H9 (cell line): ENCODE results near the gene ZNF628. TPM values are rescaled to one million over a fixed set of nuclear protein-coding genes. Genes with fewer than 3 reads are reported as not detected.
A peak's percentile ranks its signal among the peaks of the same experiment; 100 is the strongest.

Experiments
- DNase-seq: peaks from one replicate; pipeline ENCODE4 v3.0.0-alpha.2; 2017
- H2AFZ ChIP-seq: one replicate; pipeline ENCODE4 v1.6.1; 2013; ENCODE audit warnings: mild to moderate bottlenecking, low read length, control low read depth, moderate library complexity
- H2AK5ac ChIP-seq: 2 replicates; pipeline ENCODE4 v1.6.1; 2013; ENCODE audit warnings: low read length, control low read depth, mixed read lengths; ENCODE audit not compliant: insufficient read length
- H2BK120ac ChIP-seq: one replicate; pipeline ENCODE4 v1.6.1; 2013; ENCODE audit warnings: low read depth, mild to moderate bottlenecking, low read length, control low read depth, inconsistent platforms; ENCODE audit not compliant: poor library complexity, severe bottlenecking
- H2BK12ac ChIP-seq: 2 replicates; pipeline ENCODE4 v1.6.1; 2013; ENCODE audit warnings: low read length, control low read depth, mixed read lengths, low read depth; ENCODE audit not compliant: insufficient read length
- H2BK15ac ChIP-seq: 2 replicates; pipeline ENCODE4 v1.6.1; 2013; ENCODE audit warnings: low read depth, low read length, control low read depth
- H2BK20ac ChIP-seq: one replicate; pipeline ENCODE4 v1.6.1; 2013; ENCODE audit warnings: low read depth, mild to moderate bottlenecking, low read length, control low read depth, inconsistent platforms; ENCODE audit not compliant: poor library complexity, severe bottlenecking
- H2BK5ac ChIP-seq: 2 replicates; pipeline ENCODE4 v1.6.1; 2013; ENCODE audit warnings: low read length, control low read depth, mixed read lengths; ENCODE audit not compliant: insufficient read length
- H3K14ac ChIP-seq: 2 replicates; pipeline ENCODE4 v1.6.1; 2013; ENCODE audit warnings: low read length, control low read depth; ENCODE audit not compliant: insufficient read depth
- H3K18ac ChIP-seq: 2 replicates; pipeline ENCODE4 v1.6.1; 2013; ENCODE audit warnings: low read depth, mild to moderate bottlenecking, mixed read lengths, low read length, control low read depth; ENCODE audit not compliant: insufficient read length
- H3K23ac ChIP-seq: 2 replicates; pipeline ENCODE4 v1.6.1; 2013; ENCODE audit warnings: low read length, control low read depth, mixed read lengths, low read depth; ENCODE audit not compliant: insufficient read length
- H3K23me2 ChIP-seq: 2 replicates; pipeline ENCODE4 v1.6.1; 2013; ENCODE audit warnings: low read depth, mild to moderate bottlenecking, mixed read lengths, low read length, control low read depth; ENCODE audit not compliant: insufficient read length, poor library complexity, severe bottlenecking
- H3K27ac ChIP-seq: 2 replicates; pipeline ENCODE4 v1.5.1; 2013; ENCODE audit warnings: low read length, control low read depth, mixed read lengths, low read depth; ENCODE audit not compliant: insufficient read length
- H3K27me3 ChIP-seq: 2 replicates; pipeline ENCODE4 v1.6.1; 2013; ENCODE audit warnings: low read length, control low read depth, inconsistent platforms; ENCODE audit not compliant: insufficient read depth
- H3K4ac ChIP-seq: 2 replicates; pipeline ENCODE4 v1.6.1; 2013; ENCODE audit warnings: low read depth, mild to moderate bottlenecking, control low read depth, inconsistent platforms, low read length, moderate library complexity
- H3K4me1 ChIP-seq: 2 replicates; pipeline ENCODE4 v1.6.1; 2013; ENCODE audit warnings: low read length, control low read depth, inconsistent platforms; ENCODE audit not compliant: insufficient read depth
- H3K4me2 ChIP-seq: 2 replicates; pipeline ENCODE4 v1.6.1; 2013; ENCODE audit warnings: low read length, control low read depth, mixed read lengths; ENCODE audit not compliant: insufficient read length, insufficient read depth
- H3K56ac ChIP-seq: 2 replicates; pipeline ENCODE4 v1.6.1; 2013; ENCODE audit warnings: low read depth, mild to moderate bottlenecking, mixed read lengths, low read length, control low read depth; ENCODE audit not compliant: insufficient read length
- H3K79me1 ChIP-seq: 2 replicates; pipeline ENCODE4 v1.6.1; 2013; ENCODE audit warnings: low read depth, mild to moderate bottlenecking, moderate library complexity, low read length, control low read depth, inconsistent platforms; ENCODE audit not compliant: insufficient read depth, poor library complexity, severe bottlenecking
- H3K79me2 ChIP-seq: 2 replicates; pipeline ENCODE4 v1.6.1; 2013; ENCODE audit warnings: low read length, control low read depth, inconsistent platforms; ENCODE audit not compliant: insufficient read depth
- H3K9ac ChIP-seq: 2 replicates; pipeline ENCODE4 v1.6.1; 2013; ENCODE audit warnings: low read length, control low read depth, mixed read lengths; ENCODE audit not compliant: insufficient read length; ENCODE audit errors: extremely low read depth
- H3K9me3 ChIP-seq: one replicate; pipeline ENCODE4 v1.6.1; 2013; ENCODE audit warnings: low read depth, low read length, inconsistent platforms; ENCODE audit not compliant: control insufficient read depth
- H3T11ph ChIP-seq: one replicate; pipeline ENCODE4 v1.6.1; 2013; ENCODE audit warnings: mild to moderate bottlenecking, low read length, control low read depth, inconsistent platforms
- H4K20me1 ChIP-seq: one replicate; pipeline ENCODE4 v1.6.1; 2013; ENCODE audit not compliant: control insufficient read depth, insufficient read length, insufficient read depth
- H4K5ac ChIP-seq: 2 replicates; pipeline ENCODE4 v1.6.1; 2013; ENCODE audit warnings: low read depth, mild to moderate bottlenecking, mixed read lengths, low read length, control low read depth; ENCODE audit not compliant: insufficient read length
- H4K8ac ChIP-seq: replicated peaks from 2 replicates; pipeline ENCODE4 v1.6.1; 2013; ENCODE audit warnings: low read length, control low read depth, mixed read lengths, low read depth; ENCODE audit not compliant: insufficient read length
- H4K91ac ChIP-seq: 2 replicates; pipeline ENCODE4 v1.6.1; 2013; ENCODE audit warnings: low read depth, mild to moderate bottlenecking, moderate library complexity, mixed read lengths, low read length, control low read depth; ENCODE audit not compliant: insufficient read length
- H3K27ac Mint-ChIP-seq, 3 experiments: 2 replicates in 2 of 3; 3 replicates in 1 of 3; pipeline ENCODE4 v1.8.0; 2020 to 2021; ENCODE audit warnings: mixed read lengths in 3 of 3, mild to moderate bottlenecking in 1 of 3, moderate library complexity in 1 of 3
- H3K27me3 Mint-ChIP-seq: 2 replicates; pipeline ENCODE4 v1.8.0; 2021; ENCODE audit warnings: low read depth, mild to moderate bottlenecking, moderate library complexity, mixed read lengths
- H3K36me3 Mint-ChIP-seq, 3 experiments: 2 replicates in 2 of 3; 3 replicates in 1 of 3; pipeline ENCODE4 v1.8.0; 2020 to 2021; ENCODE audit warnings: low read depth in 3 of 3, mixed read lengths in 3 of 3; ENCODE audit not compliant: insufficient read depth in 1 of 3
- H3K4me1 Mint-ChIP-seq, 2 experiments: 2 replicates each; pipeline ENCODE4 v1.8.0; 2020; ENCODE audit warnings: mixed read lengths in 2 of 2
- H3K4me3 Mint-ChIP-seq, 2 experiments: 2 replicates in 1 of 2; 3 replicates in 1 of 2; pipeline ENCODE4 v1.8.0; 2020 to 2021; ENCODE audit warnings: mild to moderate bottlenecking in 2 of 2, mixed read lengths in 2 of 2, moderate library complexity in 1 of 2
- H3K9me3 Mint-ChIP-seq, 2 experiments: 2 replicates in 1 of 2; 3 replicates in 1 of 2; pipeline ENCODE4 v1.8.0; 2020; ENCODE audit warnings: mild to moderate bottlenecking in 2 of 2, mixed read lengths in 2 of 2, moderate library complexity in 1 of 2
- CTCF ChIP-seq: fragments of 200-600 bp; sonication (generic); conservative IDR thresholded peaks from 3 replicates; pipeline ENCODE4 v1.8.0; 2021; ENCODE audit warnings: antibody characterized with exemption, mild to moderate bottlenecking
- WGBS: extraction: QIAGEN DNeasy Blood & Tissue Kit; methylation state at CpG from one replicate; pipeline ENCODE4 v1.1.7; 2013; ENCODE audit warnings: missing lambda C conversion rate, low lambda C conversion rate, mixed read lengths; ENCODE audit not compliant: insufficient read length; ENCODE audit errors: extremely low coverage; 5-methylcytosine and 5-hydroxymethylcytosine counted together
- total RNA-seq: library from RNA; stranded (reverse); gene quantifications from 2 replicates; pipeline ENCODE4 v1.2.1, GENCODE V29; 2021

The ZNF628 gene
- total RNA-seq, 1 experiment from 2014 or later: 16.6 TPM

GRCh38 chr19:55452749-55453346, 23.6 kb upstream of the ZNF628 start:
- no peak overlapping the region for H3K27ac ChIP-seq
- H3K4ac ChIP-seq: no peak overlapping the region
- H3K27me3 Mint-ChIP-seq: peaks cover 27% of the 10 kb centered on the region
- no peak overlapping the region for H2BK15ac ChIP-seq
- no peak overlapping the region for H3T11ph ChIP-seq
- H2BK20ac ChIP-seq: no peak overlapping the region
- H3K79me2 ChIP-seq: no peaks in the 10 kb centered on the region
- H3K18ac ChIP-seq: no peak overlapping the region
- no peaks in the 10 kb centered on the region; a peak in 1 of 5 replicates for H3K9me3 Mint-ChIP-seq
- H3K36me3 Mint-ChIP-seq: peaks cover 15 to 18% (median 16%) of the 10 kb centered on the region in 3 experiments; a peak in 5 of 7 replicates
- peaks cover 25% of the 10 kb centered on the region; the same call in 1 of the 2 replicates for H3K27me3 ChIP-seq
- no peak overlapping the region for H2AFZ ChIP-seq
- DNase-seq: peak; percentile 93
- no peak for TF ChIP-seq CTCF
- WGBS: no CpG with 5 or more reads among the region's 34 CpGs
- no peak overlapping the region for H2AK5ac ChIP-seq
- H4K20me1 ChIP-seq: no peaks in the 10 kb centered on the region
- H3K9me3 ChIP-seq: no peaks in the 10 kb centered on the region
- no peak overlapping the region for H4K91ac ChIP-seq
- H3K4me1 ChIP-seq: no peaks in the 10 kb centered on the region
- H3K27ac Mint-ChIP-seq: peak overlapping the region in 1 of 3 experiments; percentile 27; a peak in 1 of 7 replicates
- H4K8ac ChIP-seq: no peak overlapping the region
- H3K23me2 ChIP-seq: peaks cover 4% of the 10 kb centered on the region
- peak overlapping the region; percentile 86 for H3K4me2 ChIP-seq
- H3K4me1 Mint-ChIP-seq: peaks cover 3 to 15% of the 10 kb centered on the region in 2 experiments; a peak in 3 of 4 replicates
- H2BK12ac ChIP-seq: no peak overlapping the region
- H3K14ac ChIP-seq: no peak overlapping the region
- H2BK5ac ChIP-seq: no peak overlapping the region
- H2BK120ac ChIP-seq: no peak overlapping the region
- no peak overlapping the region for H3K56ac ChIP-seq
- H4K5ac ChIP-seq: no peak overlapping the region
- peak overlapping the region; percentile 35 to 87 for H3K4me3 Mint-ChIP-seq
- H3K79me1 ChIP-seq: no peaks in the 10 kb centered on the region
- H3K23ac ChIP-seq: no peak overlapping the region
- H3K9ac ChIP-seq: no peak overlapping the region
